GM12892 (cell line): Measurements from ENCODE around the gene CMTM8.

Experiments used
- POLR2A ChIP-seq: IDR thresholded peaks from 2 replicates; pipeline ENCODE4 v1.6.1; 2011; ENCODE audit warnings: low read depth, low read length, control low read depth
- POLR2AphosphoS5 ChIP-seq: IDR thresholded peaks from 2 replicates; pipeline ENCODE4 v1.6.1; 2011; ENCODE audit warnings: low read depth, low read length, control low read depth
- TAF1 ChIP-seq: IDR thresholded peaks from 2 replicates; pipeline ENCODE4 v1.6.1; 2011; ENCODE audit warnings: low read depth, mild to moderate bottlenecking, control low read depth, low read length, borderline replicate concordance

- TF ChIP-seq POLR2A (no peak), POLR2AphosphoS5 (no peak), TAF1 (no peak)
Measured at GRCh38 chr3:32316976-32317375, 78.5 kb downstream of the CMTM8 start.
